Activated naive CD4-positive, alpha-beta T cell treated with anti-CD3 and anti-CD28 coated beads, Interleukin-2, amount 10 ng/mL, durations not matched to agents 7 days and 5 days (primary cell): ENCODE measurements around the gene MARK1.

Experiments
- CTCF ChIA-PET: fragments of 350-600 bp; sonication (Branson Sonifier 250); formaldehyde crosslinking; loops from one replicate; lab custom pipeline; 2021; ENCODE audit warnings: antibody characterized with exemption; lab: Charles Lee
- DNase-seq: peaks from one replicate; pipeline ENCODE4 v3.0.0-alpha.2; 2020
- H3K27ac Mint-ChIP-seq: one replicate; pipeline ENCODE4 v1.8.0; 2021; ENCODE audit warnings: mild to moderate bottlenecking, moderate library complexity, mixed read lengths
- H3K27me3 Mint-ChIP-seq: one replicate; pipeline ENCODE4 v1.8.0; 2021; ENCODE audit warnings: mild to moderate bottlenecking, mixed read lengths
- H3K36me3 Mint-ChIP-seq: one replicate; pipeline ENCODE4 v1.8.0; 2021; ENCODE audit warnings: mixed read lengths
- H3K4me1 Mint-ChIP-seq: one replicate; pipeline ENCODE4 v1.8.0; 2021; ENCODE audit warnings: mixed read lengths
- H3K4me3 Mint-ChIP-seq: one replicate; pipeline ENCODE4 v1.8.0; 2021; ENCODE audit warnings: mild to moderate bottlenecking, moderate library complexity, mixed read lengths
- H3K9me3 Mint-ChIP-seq: one replicate; pipeline ENCODE4 v1.8.0; 2021; ENCODE audit warnings: mixed read lengths

MARK1 gene

DNA sequence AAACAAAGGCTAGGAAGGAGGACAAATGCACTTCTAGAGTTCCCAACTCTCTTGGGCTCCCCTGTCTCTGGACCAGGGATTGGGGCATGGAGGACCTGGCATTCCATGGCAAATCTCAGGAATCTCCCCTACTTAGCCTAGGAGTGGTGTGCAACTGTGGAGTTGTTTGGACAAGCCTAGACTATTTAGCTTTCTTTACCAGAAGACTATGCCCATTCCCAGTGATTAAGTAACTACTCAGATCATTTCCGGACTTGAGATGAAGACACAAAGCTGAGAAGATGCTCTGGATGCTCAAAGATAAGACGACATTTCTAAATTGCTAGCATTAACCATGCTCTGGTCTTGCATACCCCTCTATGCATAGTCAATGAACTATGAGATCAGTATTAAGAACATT lies 13.7 kb upstream of the MARK1 start:
- Mint-ChIP-seq H3K27me3 (no peaks in the 10 kb centered on the region), H3K4me3 (no peak overlapping the region), H3K4me1 (no peaks in the 10 kb centered on the region), H3K9me3 (no peaks in the 10 kb centered on the region), H3K27ac (no peak overlapping the region), H3K36me3 (no peaks in the 10 kb centered on the region)
- no peak for DNase-seq
- CTCF ChIA-PET, result no interaction called here

DNA sequence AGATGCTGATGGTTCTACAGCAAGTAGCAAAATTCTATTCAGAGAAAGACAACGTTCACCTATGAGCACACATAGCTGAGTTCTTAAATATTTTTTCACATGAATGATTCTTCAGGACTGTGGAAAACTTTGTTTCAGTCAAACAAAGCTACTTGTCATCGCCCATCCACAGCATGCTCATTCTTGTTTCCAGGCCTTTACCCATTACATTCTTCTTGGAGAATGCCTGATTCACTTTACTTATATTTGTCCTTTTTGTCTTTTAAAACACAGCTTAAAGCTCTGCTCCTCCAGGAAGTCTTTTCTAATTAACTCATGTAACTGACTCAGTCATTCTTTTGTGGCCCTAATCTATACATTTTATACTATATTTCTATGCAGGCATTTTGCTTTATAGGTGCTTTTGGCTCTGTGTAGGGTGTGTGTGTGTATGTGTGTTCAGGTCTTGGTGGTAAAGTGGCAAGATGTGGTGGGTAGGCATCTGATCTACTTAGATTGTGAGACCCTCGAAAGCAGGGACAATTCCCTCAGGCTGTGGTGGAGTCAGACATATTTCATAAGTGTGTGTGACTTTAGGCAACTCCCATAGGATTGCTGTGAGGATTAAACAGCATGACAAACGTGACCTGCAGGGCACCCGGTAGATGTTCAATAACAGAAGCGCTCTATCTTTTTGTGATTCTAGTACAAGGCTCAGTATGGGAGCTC lies 11.8 kb upstream of the MARK1 start:
- CTCF ChIA-PET, result no interaction called here

DNA sequence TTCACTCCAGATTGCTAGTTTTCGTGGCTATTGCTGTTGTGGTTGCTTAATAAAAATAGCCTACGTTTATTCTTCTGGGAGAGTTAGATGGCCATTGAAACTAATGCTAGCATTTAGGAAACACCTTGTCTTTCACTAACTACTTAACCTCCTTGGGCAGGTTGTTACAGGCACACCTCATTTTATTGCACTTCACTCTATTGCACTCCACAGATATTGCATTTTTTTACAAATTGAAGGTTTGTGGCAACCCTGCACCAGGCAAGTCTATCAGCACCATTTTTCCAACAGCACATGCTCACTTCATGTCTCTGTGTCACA lies 11.3 kb upstream of the MARK1 start:
- Mint-ChIP-seq H3K9me3 (no peaks in the 10 kb centered on the region), H3K4me1 (no peaks in the 10 kb centered on the region), H3K4me3 (no peak overlapping the region), H3K36me3 (no peaks in the 10 kb centered on the region), H3K27ac (no peak overlapping the region), H3K27me3 (no peaks in the 10 kb centered on the region)
- CTCF ChIA-PET, result no interaction called here
- DNase-seq, result no peak

More for the DNA sequence above, 11.8 kb upstream of the MARK1 start:
- Mint-ChIP-seq H3K4me3 (no peak overlapping the region), H3K4me1 (no peaks in the 10 kb centered on the region), H3K27me3 (no peaks in the 10 kb centered on the region), H3K9me3 (no peaks in the 10 kb centered on the region), H3K36me3 (no peaks in the 10 kb centered on the region), H3K27ac (no peak overlapping the region)
- no peak for DNase-seq

DNA sequence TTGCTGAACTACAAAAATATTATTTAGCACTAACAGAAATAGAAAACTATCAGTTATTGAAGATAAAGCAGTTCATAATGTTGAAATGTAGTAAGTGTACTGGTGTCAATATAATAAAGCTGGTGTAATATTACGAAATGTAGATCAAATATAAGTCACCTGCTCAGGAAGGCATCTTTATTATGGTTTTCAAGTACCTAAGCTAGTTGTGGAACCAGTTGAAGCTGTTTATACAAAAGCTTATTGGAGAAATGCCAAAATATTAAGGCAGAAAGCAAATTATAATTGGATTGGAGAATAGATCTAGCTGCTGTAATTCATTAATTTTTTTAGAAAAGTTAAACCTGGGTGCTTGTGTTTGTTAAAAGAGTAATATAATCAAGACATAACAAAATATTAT lies 6.2 kb upstream of the MARK1 start:
- DNase-seq, result no peak
- CTCF ChIA-PET, result no interaction called here
- H3K9me3 Mint-ChIP-seq, result no peaks in the 10 kb centered on the region
- H3K4me1 Mint-ChIP-seq, result no peaks in the 10 kb centered on the region
- no peak overlapping the region for H3K4me3 Mint-ChIP-seq
- H3K27me3 Mint-ChIP-seq, result peaks cover 12% of the 10 kb centered on the region
- H3K36me3 Mint-ChIP-seq, result no peaks in the 10 kb centered on the region
- no peak overlapping the region for H3K27ac Mint-ChIP-seq

DNA sequence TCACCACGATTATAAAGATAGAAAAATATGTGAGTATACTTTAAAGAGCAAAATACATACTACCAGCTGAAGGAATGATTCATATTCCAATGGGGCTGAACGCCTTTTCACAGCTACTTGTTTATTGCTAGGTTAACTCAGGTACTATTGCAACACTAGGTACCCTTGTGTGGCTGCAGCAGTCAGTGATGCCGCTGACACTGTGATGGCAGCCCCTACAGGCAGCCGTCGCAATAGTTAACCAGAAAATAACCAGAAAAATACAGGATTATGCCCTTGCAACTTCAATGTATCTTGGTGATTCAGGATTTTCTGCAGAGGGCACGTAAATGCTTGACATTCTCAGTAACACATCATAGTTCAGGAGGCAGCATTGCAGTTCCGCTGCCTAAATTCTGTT lies 1.6 kb upstream of the MARK1 start:
- DNase-seq, result no peak
- peaks cover 47% of the 10 kb centered on the region for H3K27me3 Mint-ChIP-seq
- H3K4me3 Mint-ChIP-seq, result no peak overlapping the region
- H3K4me1 Mint-ChIP-seq, result peaks cover 16% of the 10 kb centered on the region
- no peak overlapping the region for H3K27ac Mint-ChIP-seq
- peaks cover 4% of the 10 kb centered on the region for H3K36me3 Mint-ChIP-seq
- H3K9me3 Mint-ChIP-seq, result no peaks in the 10 kb centered on the region
- CTCF ChIA-PET, result no interaction called here

DNA sequence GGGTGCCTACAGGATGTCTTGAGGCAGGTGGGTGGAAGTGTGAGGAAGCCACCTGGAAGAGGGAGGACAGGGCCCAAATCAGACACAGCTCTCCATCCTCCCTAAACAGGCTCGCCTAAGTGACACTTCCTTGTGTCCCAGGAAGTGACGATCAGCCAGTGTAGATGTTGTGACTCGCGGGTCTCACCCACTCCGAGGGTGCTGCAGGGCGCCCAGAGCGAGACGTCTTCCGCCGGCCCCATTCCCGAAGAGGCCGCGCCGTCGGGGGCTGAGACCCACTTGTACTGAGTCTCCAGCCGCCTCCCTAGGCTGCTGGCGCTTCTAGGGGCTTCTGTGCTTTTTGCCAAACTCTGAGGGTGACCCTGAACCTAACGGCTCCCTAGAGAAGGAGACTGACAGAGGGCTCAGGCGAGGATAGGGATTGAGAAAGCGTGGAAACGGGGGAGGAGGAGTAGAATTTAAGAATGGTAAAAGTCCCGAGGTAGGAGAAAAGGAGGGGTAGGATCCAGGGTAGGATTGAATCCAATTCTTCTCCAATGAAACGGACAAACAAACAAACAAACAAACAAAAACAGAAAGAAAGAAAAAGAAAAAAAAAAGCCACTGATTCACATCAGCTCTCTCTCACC lies 543 bp upstream of the MARK1 start:
- no peak for DNase-seq
- peaks cover 47% of the 10 kb centered on the region for H3K27me3 Mint-ChIP-seq
- CTCF ChIA-PET, result no interaction called here
- H3K4me3 Mint-ChIP-seq, result peak overlapping the region; percentile 74
- H3K36me3 Mint-ChIP-seq, result peaks cover 4% of the 10 kb centered on the region
- H3K27ac Mint-ChIP-seq, result no peak overlapping the region
- H3K4me1 Mint-ChIP-seq, result peaks cover 16% of the 10 kb centered on the region
- no peaks in the 10 kb centered on the region for H3K9me3 Mint-ChIP-seq

DNA sequence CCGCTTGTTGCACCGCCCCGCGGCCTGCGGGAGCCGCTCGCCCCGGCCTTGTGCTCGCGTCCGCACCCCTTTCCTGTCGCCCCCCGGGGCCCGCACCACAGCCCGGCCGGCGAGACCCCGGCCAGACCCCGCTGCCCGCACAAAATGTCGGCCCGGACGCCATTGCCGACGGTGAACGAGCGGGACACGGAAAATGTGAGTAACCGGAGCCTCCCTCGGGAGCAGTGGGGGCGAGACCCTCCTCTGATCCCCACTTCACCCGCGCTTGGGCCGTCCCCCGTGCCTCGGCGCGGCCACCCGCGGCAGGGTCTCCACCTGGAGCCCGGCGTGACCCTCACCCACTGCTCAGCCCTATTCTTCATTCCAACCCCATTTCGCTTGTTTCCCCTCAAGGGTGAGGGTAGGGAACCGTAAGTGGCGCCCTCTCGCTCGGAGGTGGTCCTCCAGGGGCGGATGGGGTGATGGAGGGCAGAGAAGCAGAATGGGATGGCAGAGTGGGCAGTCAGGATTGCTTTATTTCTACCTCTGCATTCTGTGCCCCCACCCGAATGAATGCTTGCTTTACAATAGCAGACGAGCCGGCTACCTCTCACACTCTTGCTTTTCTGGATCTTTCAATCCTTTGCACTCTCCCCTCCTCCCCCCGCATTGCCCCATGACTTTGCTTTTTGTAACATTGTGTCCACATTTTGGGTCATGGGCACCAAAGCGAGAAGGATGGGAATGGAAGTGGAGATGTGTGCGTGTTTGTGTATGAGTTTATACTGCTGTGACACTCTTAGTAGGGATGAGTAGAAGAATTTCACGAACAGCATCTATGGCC lies 954 bp downstream of the MARK1 start:
- H3K9me3 Mint-ChIP-seq, result no peaks in the 10 kb centered on the region
- peaks cover 4% of the 10 kb centered on the region for H3K36me3 Mint-ChIP-seq
- no peak for DNase-seq
- peak overlapping the region; percentile 26 for H3K4me3 Mint-ChIP-seq
- H3K27me3 Mint-ChIP-seq, result peaks cover 42% of the 10 kb centered on the region
- CTCF ChIA-PET, result no interaction called here
- no peak overlapping the region for H3K27ac Mint-ChIP-seq
- peaks cover 16% of the 10 kb centered on the region for H3K4me1 Mint-ChIP-seq

DNA sequence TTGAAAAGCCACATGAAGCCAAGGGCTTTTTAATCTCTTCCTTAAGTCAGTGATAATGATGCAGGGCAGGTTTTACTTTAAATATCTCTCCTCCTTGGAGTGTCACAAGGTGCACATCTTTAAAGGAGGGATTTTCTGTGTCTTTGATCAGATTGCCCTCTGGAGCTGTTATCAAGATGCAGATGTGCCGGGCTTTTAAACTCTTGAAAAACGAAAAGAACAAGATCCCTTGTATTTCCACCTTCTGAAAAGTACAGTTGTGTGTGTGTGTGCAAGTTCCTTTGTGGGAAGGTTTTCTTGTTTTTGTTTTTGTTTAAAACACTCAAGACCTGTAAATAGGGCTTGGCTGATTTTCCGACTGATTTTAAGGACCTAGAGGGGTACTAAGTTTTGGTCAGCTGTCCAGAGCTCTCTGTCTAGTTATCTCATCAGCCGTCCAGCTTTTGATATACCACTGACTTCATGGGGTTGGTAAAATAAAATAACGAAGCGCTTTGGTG lies 1.6 kb downstream of the MARK1 start:
- Mint-ChIP-seq H3K27ac (no peak overlapping the region), H3K36me3 (peaks cover 4% of the 10 kb centered on the region), H3K4me1 (peaks cover 16% of the 10 kb centered on the region), H3K27me3 (peaks cover 42% of the 10 kb centered on the region), H3K4me3 (peak overlapping the region; percentile 15), H3K9me3 (no peaks in the 10 kb centered on the region)
- no peak for DNase-seq
- CTCF ChIA-PET, result no interaction called here

DNA sequence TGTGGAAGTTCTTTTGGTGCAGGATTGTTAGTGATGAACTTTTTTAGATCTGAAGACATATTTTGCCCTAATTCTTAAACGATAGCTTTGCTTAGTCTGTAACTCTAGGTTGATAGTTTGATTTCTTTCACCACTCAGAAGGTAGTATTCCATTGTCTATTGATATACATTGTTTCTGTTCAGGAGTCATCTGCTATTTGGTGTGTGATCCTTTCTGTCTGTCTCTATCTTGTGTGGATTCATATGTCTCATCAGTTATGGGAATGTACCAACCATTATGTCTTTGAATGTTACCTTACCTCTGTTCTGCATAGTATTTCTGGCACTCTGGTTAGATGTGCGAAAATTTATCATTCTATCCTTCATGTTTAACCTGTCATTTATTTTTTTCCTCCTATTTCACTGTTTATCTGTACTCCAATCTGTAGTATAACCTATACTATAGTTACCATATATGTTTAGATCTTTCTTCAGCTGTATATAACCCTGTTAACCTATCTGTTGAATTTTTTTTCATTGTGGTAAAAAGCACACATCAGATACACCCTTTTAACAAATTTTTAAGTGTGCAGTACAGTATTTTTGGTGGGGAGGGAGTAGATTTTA lies 5.7 kb downstream of the MARK1 start:
- no peaks in the 10 kb centered on the region for H3K9me3 Mint-ChIP-seq
- no peak overlapping the region for H3K4me3 Mint-ChIP-seq
- CTCF ChIA-PET, result no interaction called here
- no peak overlapping the region for H3K27ac Mint-ChIP-seq
- no peak for DNase-seq
- H3K27me3 Mint-ChIP-seq, result peaks cover 17% of the 10 kb centered on the region
- no peaks in the 10 kb centered on the region for H3K36me3 Mint-ChIP-seq
- H3K4me1 Mint-ChIP-seq, result peaks cover 6% of the 10 kb centered on the region

DNA sequence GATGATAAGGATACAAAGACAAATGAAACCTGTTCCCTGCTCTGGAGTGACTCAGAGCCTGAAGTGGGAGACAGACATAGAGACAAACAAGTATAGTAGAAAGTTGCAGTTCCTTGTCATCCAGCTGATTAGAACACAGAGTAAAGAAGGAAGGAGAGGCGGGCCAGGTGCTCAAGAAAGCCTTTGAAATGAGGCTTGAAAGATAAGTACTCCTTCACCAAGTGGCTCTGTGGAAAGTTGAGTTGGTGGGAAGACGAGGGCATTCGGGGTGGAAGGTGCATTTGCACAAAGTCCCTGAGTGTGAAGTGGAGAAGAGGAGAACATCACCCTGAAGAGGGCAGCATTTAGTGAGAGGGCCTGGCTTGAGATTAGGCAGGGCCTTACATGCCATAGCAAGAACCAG lies 17.0 kb downstream of the MARK1 start:
- H3K36me3 Mint-ChIP-seq, result no peaks in the 10 kb centered on the region
- H3K4me3 Mint-ChIP-seq, result no peak overlapping the region
- no peak for DNase-seq
- H3K4me1 Mint-ChIP-seq, result no peaks in the 10 kb centered on the region
- CTCF ChIA-PET, result no interaction called here
- no peaks in the 10 kb centered on the region for H3K27me3 Mint-ChIP-seq
- H3K27ac Mint-ChIP-seq, result no peak overlapping the region
- no peaks in the 10 kb centered on the region for H3K9me3 Mint-ChIP-seq

DNA sequence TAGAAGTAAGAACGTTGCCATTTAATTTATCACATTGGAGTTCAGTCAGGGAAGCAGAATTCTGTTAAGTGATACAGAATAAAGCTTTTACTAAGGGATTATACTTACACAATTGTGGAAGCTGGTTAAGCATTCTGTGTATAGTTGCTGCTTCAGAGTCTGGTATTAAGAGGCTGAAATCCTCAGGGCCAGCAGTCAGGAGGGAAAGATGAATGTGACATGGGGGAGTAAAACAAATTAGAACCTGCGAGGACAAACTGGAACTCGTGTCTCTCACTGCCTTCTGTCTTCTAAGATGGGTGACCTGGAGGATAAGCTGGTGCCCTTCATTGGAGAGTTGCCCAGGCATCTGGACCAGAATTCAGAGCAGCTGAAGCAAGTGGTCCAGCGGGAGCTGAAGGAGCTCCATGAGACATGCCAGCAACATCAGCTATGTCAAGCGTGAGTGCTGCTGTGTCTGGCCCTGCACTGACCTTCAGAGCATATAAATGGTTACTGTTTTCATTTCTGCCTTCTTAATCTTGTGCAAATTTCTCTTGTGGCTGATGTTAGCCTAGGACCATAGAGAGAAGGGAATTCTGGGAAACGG lies 23.0 kb downstream of the MARK1 start:
- H3K4me1 Mint-ChIP-seq, result no peaks in the 10 kb centered on the region
- no peaks in the 10 kb centered on the region for H3K27me3 Mint-ChIP-seq
- no peak overlapping the region for H3K27ac Mint-ChIP-seq
- no peak for DNase-seq
- H3K4me3 Mint-ChIP-seq, result no peak overlapping the region
- CTCF ChIA-PET, result no interaction called here
- no peaks in the 10 kb centered on the region for H3K9me3 Mint-ChIP-seq
- no peaks in the 10 kb centered on the region for H3K36me3 Mint-ChIP-seq

DNA sequence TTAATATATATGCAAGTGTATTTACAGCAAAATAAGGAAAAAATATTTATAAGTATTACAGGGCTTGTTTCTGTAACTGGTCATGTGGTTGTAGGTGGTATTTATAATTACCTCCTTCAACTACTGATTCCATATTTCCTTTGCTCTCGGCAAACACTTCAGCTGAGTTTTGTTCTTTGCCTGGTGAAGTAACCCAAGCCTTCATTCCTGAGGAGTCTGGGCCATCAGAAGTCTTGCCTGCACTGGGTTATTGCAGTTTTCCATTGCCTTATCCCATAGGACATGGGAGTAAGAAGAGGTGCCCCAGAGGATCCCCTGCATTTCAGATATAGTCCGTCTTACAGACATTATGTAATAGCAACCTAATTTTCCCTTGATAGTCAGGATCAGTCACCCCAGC lies 23.8 kb downstream of the MARK1 start:
- H3K27ac Mint-ChIP-seq, result no peak overlapping the region
- no peak overlapping the region for H3K4me3 Mint-ChIP-seq
- H3K36me3 Mint-ChIP-seq, result no peaks in the 10 kb centered on the region
- CTCF ChIA-PET, result no interaction called here
- no peaks in the 10 kb centered on the region for H3K9me3 Mint-ChIP-seq
- H3K27me3 Mint-ChIP-seq, result no peaks in the 10 kb centered on the region
- H3K4me1 Mint-ChIP-seq, result no peaks in the 10 kb centered on the region
- DNase-seq, result no peak

DNA sequence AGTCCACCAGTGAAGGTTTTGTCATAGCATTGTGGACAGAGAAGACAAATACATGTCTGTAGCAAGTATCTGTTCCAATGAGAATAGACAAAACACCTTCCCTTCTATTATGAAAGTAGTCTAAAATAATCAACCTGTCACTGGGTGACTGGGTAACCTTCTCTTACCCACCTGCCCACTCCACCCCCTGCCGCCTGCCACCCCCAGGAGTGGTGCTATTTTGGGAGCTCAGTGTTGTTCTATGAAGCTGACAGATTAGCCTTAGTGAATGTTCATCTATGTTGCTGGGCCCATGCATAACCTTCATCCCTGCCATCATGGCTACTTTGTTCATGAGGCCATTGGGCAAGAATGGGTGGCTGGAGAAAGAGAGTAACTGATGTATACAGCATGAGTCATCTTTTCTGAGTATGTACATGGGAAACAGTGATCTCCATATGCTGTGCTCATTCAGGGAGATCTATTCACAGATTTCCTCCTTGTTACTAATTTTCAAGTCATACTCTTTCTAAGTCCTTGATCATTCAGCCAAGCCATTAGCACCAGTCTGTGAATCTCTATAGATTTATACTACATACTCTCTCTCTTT lies 24.8 kb downstream of the MARK1 start:
- no peaks in the 10 kb centered on the region for H3K4me1 Mint-ChIP-seq
- H3K36me3 Mint-ChIP-seq, result no peaks in the 10 kb centered on the region
- CTCF ChIA-PET, result no interaction called here
- H3K27ac Mint-ChIP-seq, result no peak overlapping the region
- H3K9me3 Mint-ChIP-seq, result no peaks in the 10 kb centered on the region
- no peak overlapping the region for H3K4me3 Mint-ChIP-seq
- no peak for DNase-seq
- no peaks in the 10 kb centered on the region for H3K27me3 Mint-ChIP-seq

DNA sequence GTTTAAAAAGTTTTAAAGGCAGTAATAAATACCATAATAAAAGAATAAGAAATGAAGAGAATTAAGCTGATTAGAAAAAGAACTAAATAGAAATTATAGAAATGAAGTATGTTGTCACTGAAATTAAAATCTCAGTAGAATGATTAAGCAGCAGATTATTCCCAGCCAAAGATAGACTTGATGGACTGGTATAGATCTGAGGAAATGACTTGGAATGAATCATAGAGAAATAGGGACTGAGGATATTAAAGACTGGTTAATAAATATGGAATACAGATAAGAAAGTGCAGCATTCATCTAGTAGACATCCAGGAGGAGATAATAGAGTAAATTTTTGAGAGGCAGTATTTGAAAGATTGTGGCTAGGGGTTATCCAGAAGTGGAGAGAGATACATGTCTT lies 28.7 kb downstream of the MARK1 start:
- Mint-ChIP-seq H3K27me3 (no peaks in the 10 kb centered on the region), H3K4me1 (no peaks in the 10 kb centered on the region), H3K4me3 (no peak overlapping the region), H3K27ac (no peak overlapping the region), H3K9me3 (no peaks in the 10 kb centered on the region), H3K36me3 (no peaks in the 10 kb centered on the region)
- no peak for DNase-seq
- CTCF ChIA-PET, result no interaction called here
